Fibroblast of skin of scalp (primary cell): ENCODE results near the gene DLX6. TPM values are rescaled to one million over a fixed set of nuclear protein-coding genes. Genes with fewer than 3 reads are reported as not detected.
A peak's percentile ranks its signal among the peaks of the same experiment; 100 is the strongest.

Source experiments
- DNase-seq: peaks from one replicate; pipeline ENCODE4 v3.0.0-alpha.2; 2013
- polyA plus RNA-seq, 2 experiments: library from polyadenylated mRNA; unstranded; fragments of 120-200 nt; gene quantifications; one replicate each; pipeline ENCODE4 v1.2.1, GENCODE V29; 2013; ENCODE audit not compliant: insufficient read length in 2 of 2

DLX6 gene
- polyA plus RNA-seq (2013, experiment 1 of 2; ENCODE audit: insufficient read length): not detected
- polyA plus RNA-seq (2013, experiment 2 of 2; ENCODE audit: insufficient read length): not detected

DNA sequence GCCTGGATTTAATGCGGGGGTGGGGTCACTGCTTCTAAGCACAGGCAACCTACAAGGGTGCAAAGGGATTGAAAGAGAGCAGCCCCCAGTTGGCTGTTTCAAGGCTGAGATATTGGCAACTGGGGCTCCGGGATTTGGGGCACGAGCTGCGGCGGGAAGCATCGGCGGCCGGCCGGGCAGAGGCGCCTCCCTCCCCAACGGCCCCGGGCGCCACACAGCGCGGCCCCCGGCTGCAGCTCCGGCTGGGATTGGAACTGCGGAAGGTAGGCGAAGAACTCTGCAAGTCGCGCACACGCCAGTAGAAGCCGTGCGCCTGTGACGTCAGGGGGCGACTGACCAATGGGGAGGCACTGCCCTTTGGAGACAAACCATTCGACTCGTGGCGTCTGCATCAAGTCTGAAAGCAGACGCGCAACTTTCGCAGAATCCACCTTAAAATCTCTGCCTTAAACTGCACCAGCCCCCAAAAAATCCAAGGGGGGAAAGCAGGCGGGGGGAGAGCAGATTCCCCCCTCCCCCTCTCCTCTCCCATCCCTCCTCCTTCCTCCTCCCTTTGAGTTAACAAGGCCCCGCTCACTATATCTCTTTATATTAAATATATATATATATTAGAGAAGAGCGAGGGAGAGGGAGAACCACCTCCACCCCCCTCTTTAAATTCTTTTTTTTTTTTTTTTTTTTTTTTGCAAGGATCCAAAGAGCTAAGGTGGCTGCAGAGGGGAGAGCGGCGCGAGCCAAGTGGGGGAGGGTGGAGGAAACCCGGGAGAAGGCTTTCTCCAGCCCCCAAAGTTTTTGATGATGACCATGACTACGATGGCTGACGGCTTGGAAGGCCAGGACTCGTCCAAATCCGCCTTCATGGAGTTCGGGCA is at the start of gene DLX6:
Gene DLX6, plus strand, starts transcription at position 371 of the 872 bp plus-strand sequence. Its CDS starts 425 bp downstream, at position 796.
- peak; percentile 50 for DNase-seq

DNA sequence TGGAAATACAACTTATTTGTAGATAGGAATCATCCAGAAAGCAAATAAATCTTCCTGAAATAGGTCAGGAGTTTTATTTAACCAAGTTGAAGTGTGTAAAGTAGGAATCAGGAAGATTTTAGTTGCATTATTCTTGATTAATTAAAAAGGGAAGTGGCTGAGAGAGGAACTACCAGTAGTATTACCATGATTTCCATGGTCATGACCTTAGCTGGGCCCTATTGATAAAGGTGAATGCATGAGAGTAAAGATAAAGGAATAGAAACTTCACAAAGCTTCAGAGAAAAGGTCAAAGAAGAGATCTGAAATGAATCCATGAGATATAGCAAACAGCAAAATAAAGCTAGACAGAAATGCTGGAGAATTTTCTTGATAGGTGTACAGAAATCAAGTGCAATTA is 46.2 kb upstream of the DLX6 start:
- DNase-seq: no peak

DNA sequence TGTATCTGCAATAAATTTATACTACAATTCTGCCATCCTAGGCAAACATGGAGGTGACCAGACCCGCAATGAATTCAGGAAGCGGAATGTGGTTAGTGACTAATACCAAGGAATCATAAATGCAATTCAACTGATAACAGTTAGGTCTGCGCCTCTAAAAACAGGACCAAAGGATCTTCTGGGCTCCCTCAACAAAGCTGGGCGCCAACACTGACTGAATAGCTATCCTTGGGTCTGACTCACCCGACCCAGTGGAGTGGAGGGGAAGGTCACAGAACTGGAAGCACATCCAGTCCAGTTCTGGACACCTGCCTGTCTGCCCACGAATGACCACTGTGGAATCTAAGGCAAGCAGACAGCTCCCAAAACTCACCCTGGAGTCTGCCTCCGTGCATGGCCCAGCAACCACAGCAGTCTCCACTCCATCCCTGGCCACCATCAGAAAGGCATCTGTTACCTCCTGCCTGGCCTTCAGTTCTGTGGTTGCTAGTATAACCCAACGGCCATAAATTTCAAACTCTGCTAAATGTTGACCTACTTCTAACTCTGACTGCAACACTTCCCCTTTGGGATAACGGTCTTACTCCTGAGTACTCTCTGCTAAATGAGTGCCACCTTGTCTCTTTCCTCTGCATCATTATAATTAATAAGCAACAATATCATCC is 43.0 kb upstream of the DLX6 start:
- no peak for DNase-seq

DNA sequence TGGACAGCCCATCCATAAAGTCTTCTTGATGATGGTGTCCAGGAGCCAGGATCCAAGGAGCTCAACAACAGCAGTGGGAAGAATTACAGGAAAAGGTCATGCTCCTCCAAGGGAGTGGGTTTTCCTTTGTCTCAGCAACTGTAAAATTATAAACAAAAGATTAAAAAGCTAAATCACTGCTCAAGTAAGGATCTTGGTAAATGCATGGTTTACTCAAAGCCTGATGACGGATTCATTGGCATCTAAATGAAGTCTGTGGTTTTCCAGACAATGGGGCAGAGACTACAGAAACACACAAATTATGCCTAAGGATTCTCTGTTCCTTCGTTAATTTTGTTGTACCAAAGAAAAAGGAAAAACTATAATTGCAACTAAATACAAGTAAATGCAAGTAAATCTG is 36.4 kb upstream of the DLX6 start:
- no peak for DNase-seq

DNA sequence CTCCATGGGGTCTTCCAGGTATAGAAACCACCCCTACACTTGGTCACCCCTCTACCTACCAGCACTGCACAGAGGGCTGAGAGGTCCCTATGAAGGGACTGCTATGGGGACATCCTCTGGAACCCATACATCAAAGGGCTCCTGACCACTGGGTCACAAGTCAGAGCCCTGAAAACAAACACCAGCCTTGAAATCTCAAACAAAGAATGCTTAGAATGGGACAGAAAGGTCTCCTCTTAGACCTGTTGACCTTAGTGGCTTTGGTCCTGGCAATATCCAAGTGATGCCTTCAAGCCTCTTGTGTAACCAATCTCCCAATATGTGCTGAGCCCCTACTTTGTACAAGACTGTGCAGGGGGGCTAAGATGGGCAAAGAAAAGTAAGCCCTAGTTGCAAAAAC is 34.6 kb upstream of the DLX6 start:
- no peak for DNase-seq

DNA sequence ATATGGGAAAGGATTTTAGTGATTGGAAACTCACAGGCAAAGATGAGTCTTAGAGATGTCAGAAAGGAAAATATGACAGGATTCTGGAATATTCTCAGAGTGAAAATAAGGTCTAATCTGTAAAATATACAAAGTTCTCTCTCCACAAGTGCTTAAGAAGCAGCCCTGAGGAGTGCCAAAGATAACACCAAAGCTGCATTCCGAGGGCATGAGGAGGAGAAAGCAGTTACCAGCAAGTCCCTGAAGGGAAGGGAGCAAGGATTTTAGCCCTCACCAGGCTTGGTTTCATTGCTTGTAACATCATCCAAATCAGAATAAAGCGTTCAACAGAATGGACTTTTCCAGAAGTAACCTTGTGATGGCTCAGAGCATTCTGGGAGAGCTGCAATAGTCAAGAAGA is 31.4 kb upstream of the DLX6 start:
- peak; percentile 77 for DNase-seq

DNA sequence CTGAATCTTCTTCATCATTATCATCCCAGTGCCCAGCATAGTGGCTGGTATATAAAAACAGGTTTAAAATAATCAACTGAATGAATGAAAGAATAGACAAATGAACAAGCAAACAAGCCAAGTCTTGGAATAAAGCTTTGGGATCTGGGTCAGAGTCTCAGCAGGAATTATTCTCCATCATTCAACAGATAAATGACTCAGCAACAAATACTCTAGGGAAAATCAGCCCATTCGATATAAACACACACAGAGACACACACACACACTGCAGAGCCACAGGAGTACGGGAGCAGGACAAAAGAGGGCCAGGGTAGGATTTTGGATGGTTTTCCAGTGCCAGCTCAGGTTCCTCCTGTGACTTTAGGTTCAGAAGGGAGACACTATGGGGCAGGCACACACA is 29.2 kb upstream of the DLX6 start:
- no peak for DNase-seq

DNA sequence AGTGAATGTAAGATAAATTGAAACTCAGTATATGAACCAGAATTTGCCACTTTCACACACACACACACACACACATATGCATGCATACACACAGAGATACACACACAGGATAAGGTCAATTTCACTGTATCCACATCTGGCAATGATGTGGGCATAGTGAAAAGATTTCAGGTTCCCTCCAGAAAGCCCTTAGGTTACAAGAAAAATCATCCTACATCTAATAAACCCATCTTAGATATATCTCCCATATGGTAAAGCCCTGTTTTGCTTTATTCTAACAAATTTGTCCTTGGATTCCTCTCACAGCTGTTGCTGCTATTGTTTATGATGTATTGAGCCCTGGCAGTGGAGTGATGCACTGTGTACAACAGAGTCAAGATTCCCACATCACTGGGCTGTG is 27.9 kb upstream of the DLX6 start:
- no peak for DNase-seq

DNA sequence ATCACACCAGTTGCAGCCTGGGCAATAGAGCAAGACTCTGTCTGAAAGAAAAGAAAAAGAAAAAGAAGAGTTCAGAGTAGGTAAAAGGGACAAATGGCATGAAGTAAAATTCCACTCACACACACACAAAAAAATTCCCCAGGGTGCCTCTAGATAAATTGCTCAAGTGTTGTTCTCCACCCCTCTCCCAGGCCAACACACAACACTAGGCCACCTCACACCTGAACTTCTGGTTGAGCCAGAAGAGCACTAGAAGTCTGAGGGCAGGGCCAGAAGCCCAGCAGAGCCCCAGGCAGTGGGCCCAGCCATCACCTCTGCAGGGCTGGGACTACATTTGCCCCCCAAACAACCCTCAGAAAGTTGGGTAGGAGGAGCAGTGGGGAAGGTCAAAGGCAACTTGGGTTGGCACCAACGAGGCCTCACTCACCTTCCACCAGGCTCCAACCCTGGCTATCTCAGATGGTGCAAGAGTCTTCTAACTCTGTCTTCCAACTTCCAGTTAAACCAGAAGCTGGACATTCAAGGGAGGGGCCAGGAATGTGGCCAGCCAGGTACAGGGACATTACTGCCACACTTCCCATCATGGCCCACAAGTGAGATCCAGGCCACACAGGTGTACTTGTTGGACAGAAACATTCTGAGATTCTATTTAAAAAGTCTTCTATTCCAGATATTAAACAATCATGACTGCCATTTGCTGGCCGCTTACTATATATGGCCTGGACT is 25.6 kb upstream of the DLX6 start:
- DNase-seq: no peak

DNA sequence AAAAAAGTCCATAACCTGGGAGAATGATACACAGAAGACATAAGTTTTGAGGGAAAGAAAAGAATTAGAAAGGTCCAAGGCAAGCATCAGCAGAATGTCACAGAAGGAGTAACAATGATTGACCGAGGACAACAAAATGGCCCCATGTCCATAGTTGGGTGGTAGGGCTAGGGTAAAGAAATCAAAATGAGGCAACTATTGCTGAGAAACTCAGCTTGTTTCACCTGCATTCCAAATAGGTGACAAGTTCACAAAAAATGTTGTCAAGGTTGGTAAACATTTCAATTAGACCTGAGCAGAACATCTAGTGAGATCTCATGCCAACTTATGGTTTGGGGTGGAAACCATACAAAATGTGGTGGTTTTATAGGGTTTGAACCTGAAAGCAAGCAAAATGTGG is 22.8 kb upstream of the DLX6 start:
- no peak for DNase-seq

DNA sequence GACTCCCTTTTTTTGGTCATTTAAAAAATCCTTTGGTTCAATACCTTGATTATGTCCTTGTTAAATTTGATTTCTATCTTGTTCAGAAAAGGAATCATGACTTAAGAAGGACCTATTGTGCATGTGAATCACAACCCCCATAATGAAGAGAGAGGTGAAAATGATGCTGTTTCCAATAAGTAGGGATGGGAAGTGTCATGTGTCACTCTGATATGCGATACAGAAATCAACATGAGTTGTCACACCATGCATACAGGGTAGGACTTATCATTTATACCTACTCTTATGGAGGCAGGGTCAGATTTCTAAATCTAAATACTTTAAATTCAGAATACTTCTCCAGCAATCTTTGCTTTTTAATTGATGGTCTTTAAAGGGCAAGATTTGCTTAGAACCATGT is 19.4 kb upstream of the DLX6 start:
- no peak for DNase-seq

DNA sequence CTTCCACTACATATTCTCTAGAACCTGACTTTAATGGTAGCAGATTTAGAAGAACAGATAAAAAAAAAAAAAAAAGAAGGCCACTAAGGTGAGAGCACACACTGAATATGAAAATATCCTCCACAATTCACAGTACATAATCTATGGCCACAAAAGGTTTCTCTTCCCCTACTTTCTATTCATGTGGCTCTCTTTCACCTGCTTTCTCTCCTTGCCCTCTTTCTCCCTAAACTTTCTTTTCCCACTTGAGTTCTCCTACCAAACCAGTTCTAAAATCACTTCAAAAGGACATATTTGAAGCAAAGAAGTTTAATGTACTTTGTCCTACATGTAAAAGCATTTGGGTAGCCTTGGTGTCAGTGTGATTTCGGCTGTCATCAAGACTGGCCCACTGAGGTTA is 18.5 kb upstream of the DLX6 start:
- DNase-seq: no peak

DNA sequence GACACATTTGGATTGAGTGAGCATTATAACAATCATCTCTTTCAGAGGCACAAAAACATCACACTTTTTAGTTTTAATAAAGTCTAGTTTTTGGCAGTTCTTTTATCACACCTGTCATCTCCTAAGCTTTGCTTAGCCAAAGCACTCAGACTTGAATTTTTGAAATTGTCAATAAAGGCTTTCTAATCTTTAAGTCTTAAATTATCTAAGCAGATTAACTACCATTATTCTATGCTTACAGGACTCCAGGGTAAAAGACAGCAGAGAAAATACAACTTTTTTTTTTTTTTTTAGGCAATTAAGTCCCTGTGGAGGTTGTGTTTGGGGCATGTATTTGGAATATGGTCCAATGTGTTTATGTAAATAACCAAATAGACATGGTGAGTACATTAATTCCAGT is 17.6 kb upstream of the DLX6 start:
- DNase-seq: no peak

DNA sequence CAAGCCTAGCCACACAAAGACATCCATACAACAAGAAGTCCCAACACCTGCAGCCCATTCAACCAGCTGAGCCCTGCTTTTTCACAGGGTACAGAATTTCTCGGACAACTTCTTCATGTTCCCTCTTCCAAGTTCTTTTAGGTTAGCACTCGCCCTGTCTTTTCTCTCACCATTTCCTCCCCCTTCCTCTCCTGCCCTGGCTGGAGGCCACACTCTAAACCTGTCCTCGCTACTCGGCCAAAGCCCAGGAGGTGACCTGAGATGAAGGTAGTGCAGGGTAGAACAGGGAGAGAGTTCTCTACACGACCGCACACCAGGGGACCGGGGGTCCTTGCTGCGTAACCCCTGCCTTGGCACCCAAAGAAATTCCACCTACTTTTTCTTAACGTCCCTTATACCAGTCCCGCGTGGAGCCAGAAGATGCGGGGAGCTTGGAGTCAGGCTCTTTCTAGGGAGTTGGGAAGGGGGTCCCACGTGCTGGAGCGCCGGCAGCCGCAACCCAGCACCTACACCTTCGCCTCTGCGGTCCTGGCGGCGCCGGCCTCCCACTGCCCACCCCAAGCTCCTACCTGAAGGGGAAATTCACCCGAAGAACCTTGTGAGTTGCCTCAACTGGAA is 16.0 kb upstream of the DLX6 start:
- DNase-seq: no peak

DNA sequence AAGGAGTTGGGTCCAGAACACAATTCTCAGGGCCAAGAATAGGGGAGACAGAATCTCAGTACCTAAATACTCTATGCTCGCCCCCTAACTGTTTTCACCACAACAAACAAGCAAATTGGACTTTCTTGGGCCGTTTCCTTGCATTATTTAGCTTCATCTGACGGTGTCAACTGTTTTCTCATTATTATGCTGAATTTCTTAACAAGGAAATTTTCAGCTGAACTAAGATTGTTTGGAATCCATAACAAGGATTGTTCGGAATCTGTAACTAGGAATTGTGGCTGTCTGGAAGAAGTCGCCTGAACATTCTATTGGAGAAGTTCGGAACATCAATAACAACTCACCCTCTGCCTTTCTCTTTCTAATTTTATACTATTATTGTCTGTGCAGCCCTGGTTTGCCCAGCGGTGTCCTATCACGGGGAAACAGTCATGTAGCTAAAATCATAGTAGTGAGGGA is 15.5 kb upstream of the DLX6 start:
- no peak for DNase-seq

DNA sequence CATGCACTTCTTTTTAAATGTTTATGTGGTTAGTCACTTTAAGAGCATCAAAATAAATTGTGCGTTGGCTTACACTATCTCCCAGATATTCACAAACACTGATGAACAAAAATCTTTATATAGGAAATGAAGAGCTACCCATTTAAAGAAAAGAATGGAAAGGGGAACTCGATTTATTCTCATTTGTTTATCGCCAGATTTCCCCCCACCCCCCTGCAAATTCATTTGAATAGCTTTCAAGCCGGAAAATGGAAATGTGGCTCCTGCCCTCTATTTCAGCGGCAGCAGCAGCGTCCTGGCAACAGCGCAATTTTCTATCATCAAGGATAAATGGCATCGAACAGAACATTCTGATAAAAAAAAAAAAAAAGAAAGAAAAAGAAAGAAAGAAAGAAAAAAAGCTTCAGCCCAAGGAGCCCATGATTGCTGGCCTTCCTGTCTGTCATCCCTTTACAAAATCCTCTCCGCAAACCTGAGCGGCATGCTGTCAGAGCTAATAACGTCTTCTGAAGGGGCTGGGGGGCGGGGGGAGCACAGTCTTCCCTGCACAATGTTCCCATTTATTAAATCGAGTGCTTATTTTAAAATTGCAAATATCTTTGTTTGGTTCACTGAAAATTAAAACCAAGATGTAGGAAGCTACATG is 13.7 kb upstream of the DLX6 start:
- no peak for DNase-seq

DNA sequence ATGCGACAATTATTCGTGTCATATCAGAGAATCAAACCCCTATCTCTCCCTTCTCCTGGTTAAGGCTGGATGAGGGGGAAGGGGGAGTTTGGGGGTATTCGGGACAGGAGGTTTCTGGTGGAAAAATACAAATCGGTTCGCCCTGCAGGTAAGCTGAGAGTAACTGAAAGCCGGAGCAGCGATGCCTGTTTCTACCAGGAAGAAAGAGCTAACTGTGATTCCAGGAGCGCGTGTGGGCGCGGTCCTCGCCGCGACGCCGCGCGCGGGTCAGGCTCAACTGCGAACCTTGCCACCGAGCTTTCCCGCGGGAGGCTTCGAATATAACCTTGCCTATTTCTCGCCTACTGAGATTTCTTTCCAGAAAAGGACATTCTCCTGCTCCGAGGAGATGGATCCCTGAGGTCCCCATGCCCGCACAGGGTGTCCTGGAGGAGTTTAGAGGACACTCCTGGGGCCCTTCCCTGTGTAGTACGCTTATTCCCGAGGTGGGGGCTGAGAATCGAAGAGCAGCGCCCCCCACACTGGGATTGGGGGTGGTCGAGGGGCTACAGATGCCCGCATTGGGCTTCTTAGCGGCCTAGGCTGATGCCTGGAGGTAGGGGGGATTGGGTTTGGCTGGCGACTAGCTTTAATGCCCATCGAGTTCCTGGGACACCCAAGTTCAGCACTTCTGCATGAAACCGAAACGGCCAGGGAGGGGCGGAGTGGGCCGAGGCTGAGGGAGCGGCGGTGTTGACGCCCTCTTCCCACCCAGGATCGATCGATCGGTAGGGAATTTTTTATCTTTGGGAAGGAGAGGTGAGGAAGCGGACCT is 13.0 kb upstream of the DLX6 start:
- DNase-seq: no peak

DNA sequence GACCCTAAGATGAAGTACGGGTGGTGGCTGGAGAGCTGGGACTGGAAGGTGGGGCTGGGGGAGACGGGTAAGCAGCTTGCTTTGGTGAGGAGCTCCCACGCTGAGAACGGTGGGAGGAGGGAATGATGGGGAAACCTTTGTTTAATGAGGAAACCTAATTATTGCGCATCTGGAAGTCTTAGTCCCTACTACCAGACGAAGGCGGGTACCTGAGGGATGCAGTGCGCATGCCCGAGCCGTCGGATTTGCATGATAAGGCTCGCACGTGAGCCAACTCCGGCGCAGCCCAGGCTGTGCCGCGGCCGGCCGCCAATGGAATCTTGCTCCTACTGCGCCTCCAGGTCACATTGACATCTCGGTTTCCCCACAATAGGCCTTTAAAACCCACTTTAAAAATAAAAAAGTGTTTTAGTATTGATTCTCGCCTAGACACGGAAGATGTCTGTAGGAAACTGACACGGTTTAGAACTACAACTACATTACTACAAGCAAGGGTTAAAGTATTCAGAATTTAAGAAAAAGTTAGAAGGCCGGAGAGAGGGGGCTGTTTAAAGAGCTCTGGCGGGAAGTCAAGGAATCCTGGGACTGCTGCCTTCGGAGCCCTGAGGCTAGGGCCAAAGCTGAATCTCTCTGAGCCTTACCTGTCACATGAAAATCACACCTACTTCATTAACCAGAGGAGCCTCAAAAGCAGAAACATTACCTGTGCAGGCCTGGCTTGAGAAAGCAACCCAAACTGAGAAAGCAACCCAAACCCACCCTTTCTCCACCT is 12.1 kb upstream of the DLX6 start:
- DNase-seq: no peak

DNA sequence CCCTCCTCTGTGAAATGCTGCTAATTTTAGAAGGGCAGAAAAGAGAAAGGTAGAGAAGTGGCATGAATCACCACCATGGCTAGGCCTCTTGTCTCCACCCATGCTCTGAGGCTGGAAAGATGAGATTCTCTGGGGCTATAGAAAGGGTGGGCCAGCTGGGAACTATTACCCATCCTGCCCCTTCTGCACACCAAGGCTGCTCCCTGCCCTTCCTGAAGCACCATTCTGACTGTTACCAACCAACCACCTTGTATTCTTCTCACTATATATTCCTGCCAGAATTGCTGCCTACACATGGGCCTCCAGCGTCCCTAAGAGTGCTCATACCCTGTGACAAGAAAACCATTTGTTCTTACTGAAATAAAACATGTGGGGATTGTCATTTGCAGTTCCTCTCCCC is 11.4 kb upstream of the DLX6 start:
- no peak for DNase-seq

DNA sequence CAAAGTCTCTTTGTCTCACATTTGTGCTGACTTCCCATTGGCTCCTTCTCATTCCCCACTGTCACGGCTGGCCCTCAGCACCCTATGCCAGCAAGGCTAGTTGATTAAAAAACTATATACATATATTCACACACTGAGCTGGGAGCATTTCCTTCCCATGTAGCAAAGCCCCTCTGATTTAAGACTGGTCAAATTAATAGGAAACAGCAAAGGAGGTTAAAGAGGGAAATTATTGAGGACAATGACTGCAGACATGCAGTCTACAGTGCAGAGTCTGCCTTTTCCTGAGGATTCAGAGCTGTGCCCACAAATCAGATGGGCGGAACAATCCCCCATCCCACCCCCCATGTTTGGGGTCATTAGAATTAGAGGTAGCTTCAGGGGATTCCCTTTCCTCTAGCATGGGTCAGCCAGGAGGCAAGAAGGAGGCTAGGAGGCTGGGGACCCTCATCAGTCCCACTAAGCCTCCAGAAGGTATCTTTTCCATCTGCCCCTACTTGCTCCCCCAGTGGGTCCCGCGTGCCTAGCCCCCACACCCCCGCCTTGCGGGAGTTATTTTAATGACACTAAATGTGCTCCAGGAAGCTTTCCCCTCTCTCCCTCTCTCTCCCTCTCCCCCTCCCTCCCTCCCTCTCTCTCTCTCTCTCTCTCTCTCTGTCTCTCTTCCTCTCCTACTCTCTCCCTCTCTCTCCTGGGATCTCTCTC is 9.8 kb upstream of the DLX6 start:
- no peak for DNase-seq
